SH-SY5Y (cell line): Measurements from ENCODE around the gene FADS1.

ENCODE experiments used
- GATA2 ChIP-seq: IDR thresholded peaks from 2 replicates; pipeline ENCODE4 v1.6.1; 2011; ENCODE audit warnings: mild to moderate bottlenecking, low read depth, low read length
- GATA3 ChIP-seq: IDR thresholded peaks from 2 replicates; pipeline ENCODE4 v1.6.1; 2011; ENCODE audit warnings: low read depth, mild to moderate bottlenecking, low read length, moderate library complexity

DNA sequence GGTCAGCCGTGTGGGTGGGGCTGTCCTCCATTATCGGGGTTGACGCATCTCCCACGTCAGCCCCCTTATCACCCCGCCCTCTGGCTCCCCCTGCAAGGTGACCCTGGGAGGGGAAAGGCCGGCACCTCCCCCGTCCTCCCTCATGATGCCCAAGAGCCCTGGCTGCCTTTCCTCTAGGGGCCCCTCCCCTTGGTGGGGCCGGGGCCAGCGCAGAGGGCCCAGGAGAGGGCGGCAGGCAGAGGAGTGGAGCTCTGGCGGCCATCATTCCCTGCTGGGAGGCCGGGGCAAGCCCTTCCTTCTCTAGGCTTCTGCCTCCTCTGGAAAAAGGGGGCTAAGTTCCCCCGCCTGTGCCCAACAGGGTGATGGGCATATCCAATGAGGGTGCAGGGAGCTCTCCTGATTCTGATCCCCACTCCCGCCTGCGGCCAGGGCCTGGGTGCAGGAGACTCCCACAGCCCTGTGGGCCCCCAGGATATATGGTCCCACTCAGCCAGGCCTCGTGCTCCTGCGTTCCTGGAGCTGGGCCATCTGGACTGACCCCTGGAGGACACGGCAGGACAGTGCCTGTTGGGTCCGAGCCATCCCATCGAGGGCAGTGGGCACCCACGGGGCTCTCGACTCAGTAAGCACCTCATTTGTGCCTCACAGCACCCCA lies 52.1 kb downstream of the FADS1 start:
- TF ChIP-seq GATA2 = no peak
- TF ChIP-seq GATA3 = no peak
